ENCODE results near the gene DNAH5.

DNA sequence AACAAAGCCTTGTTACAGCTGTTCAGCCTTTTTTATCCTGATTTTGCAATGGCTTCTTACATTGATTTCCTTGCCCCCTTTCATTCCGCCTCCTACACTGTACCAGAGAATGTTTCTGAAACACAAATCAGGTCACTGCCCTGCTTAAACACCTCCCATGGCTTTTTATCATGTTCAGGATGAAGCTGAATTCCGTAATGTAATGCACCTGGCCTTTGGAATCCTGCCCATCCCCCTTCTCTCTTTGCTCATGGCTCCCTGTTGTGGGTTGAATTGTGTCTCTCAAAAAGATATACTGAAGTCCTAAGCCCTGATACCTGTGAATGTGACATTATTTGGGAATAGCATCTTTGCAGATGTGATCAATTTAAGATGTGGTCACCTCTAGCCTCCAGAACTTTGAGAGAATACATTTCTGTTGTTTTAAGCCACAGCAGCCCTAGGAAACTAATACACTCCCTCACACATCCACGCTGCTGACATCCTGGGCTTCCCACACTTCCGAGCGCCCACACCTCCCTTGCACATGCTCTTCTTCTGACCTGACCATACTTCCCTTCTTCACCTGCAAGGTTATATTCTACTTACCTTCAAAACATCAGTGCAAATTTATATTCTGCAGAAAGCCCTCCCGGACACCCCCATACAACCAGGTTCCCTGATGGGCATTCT is 101.2 kb downstream of the DNAH5 start:
- no peak for TF ChIP-seq POLR2A (IDR thresholded peaks at IDR 0.05)
- TF ChIP-seq, protein P1, sequence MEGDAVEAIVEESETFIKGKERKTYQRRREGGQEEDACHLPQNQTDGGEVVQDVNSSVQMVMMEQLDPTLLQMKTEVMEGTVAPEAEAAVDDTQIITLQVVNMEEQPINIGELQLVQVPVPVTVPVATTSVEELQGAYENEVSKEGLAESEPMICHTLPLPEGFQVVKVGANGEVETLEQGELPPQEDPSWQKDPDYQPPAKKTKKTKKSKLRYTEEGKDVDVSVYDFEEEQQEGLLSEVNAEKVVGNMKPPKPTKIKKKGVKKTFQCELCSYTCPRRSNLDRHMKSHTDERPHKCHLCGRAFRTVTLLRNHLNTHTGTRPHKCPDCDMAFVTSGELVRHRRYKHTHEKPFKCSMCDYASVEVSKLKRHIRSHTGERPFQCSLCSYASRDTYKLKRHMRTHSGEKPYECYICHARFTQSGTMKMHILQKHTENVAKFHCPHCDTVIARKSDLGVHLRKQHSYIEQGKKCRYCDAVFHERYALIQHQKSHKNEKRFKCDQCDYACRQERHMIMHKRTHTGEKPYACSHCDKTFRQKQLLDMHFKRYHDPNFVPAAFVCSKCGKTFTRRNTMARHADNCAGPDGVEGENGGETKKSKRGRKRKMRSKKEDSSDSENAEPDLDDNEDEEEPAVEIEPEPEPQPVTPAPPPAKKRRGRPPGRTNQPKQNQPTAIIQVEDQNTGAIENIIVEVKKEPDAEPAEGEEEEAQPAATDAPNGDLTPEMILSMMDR (IDR thresholded peaks at IDR 0.05), result no peak
- no peak for TF ChIP-seq POLR2AphosphoS5 (IDR thresholded peaks at IDR 0.05)
